NCI-H748 treated with DMSO at 0.1 percent for 48 hours (cell line): ENCODE results near the gene RALGPS2.
"Not testable (repeated sequence)": the region's sequence is repeated elsewhere in the genome, so short reads cannot be mapped to it uniquely, and the experiment has no call there.

Experiments
- DNase-seq: peaks from one replicate; lab custom pipeline; 2025; lab: John Stamatoyannopoulos, UW

RALGPS2 gene

GRCh38 chr1:178781533-178782330 is 56.7 kb downstream of the RALGPS2 start:
- DNase-seq: no peak

GRCh38 chr1:178784131-178784536 is 59.1 kb downstream of the RALGPS2 start:
- DNase-seq: no peak

GRCh38 chr1:178792394-178792793 is 67.3 kb downstream of the RALGPS2 start:
- DNase-seq: no peak

DNA sequence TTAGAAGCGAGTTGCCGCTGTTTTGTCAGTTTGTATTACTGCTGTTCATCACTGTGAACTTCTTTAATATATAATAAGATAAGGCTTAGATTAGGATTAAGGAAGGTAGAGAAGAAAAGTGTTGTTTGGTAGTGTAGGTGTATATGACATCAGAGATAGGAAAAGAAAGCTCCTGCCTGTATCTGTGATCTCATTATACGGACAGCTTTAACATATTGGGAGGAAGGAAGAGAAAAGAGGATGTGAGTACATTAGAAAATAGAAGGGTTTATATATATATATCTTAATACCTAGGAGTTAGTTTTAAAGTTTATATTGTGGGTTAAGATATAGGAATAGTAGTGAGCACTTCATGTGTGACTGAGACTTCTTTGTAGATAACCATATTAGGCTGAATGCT is 71.0 kb downstream of the RALGPS2 start:
- no peak for DNase-seq

DNA sequence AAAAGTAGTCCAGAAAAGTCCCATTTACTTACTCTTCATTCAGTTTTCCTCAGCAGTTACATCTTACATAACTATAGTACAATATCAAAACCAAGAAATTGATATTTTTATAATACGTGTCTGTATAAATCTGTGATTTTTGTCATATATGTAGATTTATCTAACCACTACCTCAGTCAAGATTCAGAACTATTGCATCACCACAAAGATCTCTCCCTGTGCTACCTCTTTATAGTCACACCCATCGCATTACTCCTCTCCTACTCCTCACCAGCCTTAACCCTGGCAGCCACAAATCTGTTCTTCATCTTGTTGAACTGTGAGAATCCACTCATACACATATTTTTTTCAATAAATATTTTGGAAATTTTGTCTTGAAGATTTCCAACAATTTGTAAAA is 72.5 kb downstream of the RALGPS2 start:
- DNase-seq: no peak

GRCh38 chr1:178798232-178798861 is 73.3 kb downstream of the RALGPS2 start:
- no peak for DNase-seq

DNA sequence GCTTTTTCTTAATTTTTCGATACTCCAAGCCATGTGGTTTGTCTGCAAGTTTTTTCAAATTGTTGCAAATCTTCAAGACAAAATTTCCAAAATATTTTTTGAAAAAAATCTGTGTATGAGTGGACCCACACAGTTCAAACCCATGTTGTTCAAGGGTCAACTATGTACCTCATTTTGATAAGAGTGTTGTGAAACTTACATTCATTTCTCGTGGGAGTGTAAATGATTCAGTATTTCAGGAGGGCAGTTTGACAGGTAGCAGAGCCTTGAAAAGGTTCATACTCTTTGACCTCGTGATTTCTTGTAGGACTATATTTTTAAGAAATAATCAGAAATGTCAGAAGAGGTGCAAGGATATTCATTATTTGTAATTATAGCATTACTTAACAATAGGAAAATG is 77.8 kb downstream of the RALGPS2 start:
- DNase-seq: no peak

DNA sequence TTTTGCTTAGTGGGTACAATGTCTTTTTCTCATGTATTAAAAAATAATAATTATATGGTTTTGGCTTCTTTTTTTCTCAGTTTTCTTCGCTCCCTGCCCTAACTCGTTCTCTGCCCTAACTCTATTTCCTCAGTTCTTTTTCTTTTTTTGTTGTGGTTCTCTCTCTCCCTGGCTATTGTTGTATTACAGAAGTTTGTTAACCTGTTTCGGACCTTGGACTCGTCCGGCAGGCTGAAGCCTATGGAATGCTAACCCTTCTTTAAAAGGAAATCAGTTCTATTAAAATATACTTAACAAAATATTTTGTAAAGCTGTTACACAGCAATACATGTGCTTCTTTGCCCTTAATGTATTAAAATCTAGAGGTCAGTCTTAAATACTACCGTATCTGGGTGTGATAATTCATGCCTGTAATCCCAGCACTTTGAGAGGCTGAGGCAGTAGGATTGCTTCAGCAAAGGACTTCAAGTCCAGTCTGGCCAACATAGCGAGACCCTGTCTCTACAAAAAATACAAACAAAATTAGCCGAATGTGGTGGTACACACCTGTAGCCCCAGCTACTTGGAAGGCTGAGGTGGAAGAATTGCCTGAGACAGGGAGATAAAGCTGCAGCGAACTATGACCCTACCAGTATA is 81.7 kb downstream of the RALGPS2 start:
- DNase-seq: no peak

DNA sequence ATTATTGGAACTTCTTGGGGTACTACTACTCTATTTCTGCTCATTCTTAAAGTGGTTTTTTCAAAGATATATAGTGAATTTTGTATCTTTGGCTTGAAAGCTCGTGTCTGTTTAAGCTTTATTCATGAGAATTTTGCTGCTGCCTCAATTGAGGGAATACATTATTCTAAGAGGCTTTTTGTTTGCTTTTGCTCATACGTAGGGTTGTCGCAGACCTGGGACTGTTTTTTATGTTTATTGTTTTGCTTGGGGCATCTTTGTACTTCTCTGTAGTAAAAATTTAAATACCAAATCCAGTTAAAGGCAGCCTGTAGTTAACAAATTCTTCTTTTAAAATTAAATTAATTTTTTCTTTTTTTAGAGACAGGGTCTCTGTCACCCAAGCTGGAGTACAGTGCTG is 83.5 kb downstream of the RALGPS2 start:
- no peak for DNase-seq

DNA sequence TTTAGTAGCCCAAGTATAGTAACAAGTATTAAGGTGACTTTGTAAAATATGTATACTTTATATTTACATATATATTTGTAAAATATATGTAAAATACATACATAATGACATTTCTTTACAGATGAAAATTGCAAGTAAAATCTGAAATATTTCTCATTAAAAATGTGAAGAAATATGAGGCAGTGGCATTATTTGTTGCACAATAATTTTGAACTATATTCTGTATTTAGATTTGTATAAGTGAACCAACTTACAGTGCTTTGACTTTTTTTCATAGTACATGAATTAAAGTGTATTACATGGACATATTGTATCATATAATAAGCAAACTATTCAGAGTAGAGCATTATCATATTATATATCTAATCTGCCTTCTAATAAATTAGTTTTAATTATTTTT is 85.5 kb downstream of the RALGPS2 start:
- no peak for DNase-seq

- DNase-seq: no peak
These were observed 93.4 kb downstream of the RALGPS2 start for GRCh38 chr1:178818416-178818815.

DNA sequence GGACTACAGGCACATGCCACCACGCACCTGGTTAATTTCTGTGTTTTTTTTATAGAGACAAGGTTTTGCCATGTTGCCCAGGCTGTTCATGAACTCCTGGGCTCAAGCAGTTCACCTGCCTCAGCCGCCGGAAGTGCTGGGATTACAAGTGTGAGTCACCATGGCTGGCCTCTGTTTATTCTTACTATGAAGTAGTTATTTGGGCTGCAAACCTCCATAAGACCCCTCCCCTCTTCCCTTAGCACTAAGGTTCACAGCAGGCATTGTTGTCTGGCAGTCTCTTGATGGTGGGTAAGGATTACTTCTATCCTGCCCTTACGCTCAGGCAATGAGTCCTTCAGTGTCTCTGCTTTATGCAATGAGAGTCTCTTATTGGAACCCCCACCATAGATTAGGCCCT is 94.1 kb downstream of the RALGPS2 start:
- DNase-seq: no peak

DNA sequence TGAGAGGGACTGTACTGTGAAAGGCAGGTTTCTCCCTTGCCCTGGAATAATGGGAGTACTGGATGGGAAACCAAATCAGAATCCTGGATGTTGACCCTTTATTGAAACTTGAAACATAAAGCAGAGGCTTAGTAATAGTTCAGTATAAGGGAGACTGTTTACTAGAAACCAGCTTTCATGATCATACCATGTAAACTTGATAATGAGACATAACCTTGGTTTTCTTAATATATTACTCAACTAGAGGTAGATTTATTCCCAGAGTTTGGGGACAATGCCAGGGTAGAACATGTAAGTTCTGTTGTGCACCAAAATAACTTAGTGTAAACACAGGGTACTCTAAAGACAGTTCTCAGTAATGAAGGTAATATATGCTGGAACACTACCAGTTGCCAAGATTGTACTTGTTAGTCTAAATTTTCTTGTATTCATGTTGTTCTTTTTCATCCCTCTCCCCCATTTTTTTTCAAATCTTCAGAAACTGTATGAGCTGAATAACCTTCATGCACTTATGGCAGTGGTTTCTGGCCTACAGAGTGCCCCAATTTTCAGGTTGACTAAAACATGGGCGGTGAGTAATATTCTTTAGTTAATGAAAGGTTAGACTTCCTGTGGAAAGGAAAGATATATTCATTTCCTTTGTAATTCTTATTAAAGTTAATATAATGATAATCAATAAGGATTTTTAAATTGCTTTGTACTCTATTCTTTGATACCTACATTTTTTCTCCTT is 96.3 kb downstream of the RALGPS2 start:
- DNase-seq: no peak

- no peak for DNase-seq
These were observed 100.1 kb downstream of the RALGPS2 start for GRCh38 chr1:178825167-178825566.

DNA sequence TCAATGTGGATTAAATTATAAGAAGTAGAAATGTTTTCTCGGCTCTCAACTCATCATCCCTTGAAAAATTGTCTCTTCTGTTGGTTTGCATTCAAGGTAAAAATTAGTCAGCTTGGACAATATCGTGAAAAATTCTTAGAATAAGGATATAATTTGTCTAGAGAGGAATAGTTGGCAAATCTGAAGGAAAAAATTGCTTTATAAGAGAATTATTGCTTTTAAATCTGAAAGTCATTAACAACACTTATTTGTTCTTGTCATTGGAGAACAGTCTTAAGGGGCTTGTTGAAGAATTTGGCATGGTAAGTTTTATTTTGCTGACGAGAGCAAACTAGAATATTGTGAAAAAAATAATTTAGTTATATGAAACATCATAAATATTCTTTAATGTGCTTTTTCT is 119.4 kb downstream of the RALGPS2 start:
- DNase-seq: no peak

DNA sequence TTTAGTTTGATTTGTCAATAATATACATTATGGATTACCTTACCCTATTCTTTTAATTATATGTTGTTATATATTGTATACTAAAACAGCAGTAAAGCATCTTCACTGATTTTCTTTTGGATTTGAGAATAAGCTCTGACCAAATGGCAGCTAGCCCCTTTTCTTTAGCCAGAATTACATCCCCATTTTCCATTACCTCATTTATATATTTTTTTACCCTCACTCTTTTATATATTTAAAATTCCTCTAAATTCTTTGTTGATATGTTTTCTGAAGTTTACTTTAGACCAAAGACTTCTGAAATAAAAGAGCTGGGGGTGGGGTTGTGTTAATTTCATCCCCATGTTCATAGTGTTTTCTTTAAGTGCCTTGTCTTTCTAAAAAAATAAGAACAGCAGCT is 121.3 kb downstream of the RALGPS2 start:
- DNase-seq: no peak

- no peak for DNase-seq
These were observed 122.4 kb downstream of the RALGPS2 start for GRCh38 chr1:178847396-178847849.

- DNase-seq: not testable (repeated sequence)
These were observed 122.9 kb downstream of the RALGPS2 start for GRCh38 chr1:178847919-178848318.

DNA sequence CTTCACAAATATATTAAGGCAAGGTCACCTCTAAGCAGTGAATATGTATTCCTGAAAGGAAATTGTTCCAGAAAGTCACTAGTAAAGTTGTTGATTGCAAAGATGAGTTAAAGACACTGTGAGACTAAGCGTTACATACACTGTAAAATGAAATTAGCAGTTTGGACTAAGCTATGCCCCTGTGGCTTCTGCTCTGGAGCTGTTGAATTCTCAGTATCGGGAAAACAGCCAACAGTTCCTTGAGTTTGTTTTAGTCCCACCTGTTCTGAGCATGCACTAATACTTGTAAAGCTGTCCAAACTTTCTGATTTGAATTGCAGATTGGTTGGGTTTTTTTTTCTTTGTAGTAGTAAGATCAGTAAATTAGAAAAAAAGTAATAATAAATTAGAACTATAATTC is 124.9 kb downstream of the RALGPS2 start:
- DNase-seq: no peak

DNA sequence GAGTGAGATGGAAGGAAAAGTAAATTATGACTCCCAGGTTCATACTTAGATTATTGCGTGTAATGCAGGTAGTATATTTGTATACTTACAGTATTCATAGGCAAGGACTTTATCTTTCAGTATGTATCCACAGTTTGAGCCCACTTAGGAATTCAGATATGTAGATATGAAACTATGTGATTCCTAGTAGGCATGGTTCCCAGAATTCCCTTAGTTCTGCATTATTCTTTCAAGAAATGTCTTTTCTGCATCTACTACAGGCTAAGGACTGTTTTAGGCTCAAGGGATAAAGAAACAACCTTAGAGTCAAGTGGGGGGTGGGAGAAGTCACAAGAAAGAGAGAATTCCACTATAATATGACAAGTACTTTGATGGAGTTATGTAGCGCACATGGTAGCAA is 132.1 kb downstream of the RALGPS2 start:
- DNase-seq: no peak

DNA sequence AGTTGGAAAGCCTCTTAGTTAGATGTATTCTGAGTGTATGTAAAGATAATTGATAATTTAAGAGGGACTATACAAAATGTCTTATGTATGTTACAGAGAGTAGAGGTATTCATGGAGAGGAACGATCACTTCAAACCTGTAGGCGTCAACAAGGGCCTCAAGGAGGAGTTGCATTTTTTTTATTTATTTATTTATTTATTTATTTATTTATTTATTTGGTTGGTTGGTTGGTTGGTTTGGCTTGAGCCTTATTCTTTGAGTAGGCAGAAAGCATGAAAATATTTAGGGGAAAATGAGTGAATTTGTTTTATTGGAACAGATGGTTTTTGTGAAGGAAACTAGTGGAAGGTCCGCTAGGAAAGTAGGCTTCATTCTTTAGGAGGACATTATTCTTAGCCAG is 137.4 kb downstream of the RALGPS2 start:
- no peak for DNase-seq

- no peak for DNase-seq
These were observed 137.8 kb downstream of the RALGPS2 start for GRCh38 chr1:178862864-178863263.

GRCh38 chr1:178864326-178864725 is 139.3 kb downstream of the RALGPS2 start:
- no peak for DNase-seq
